Stimulated activated CD4-positive, alpha-beta T cell treated with anti-CD3 and anti-CD28 coated beads, Interleukin-4, amount 100 ng/mL, for 4 hours (primary cell): Measurements from ENCODE around the gene ARPC1B.
"Not testable (repeated sequence)": the region's sequence is repeated elsewhere in the genome, so short reads cannot be mapped to it uniquely, and the experiment has no call there.

Experiments used
- DNase-seq, 2 experiments: peaks; one replicate each; pipeline ENCODE4 v3.0.0-alpha.2; 2020

The ARPC1B gene

GRCh38 chr7:99374111-99375064 is at the start of gene ARPC1B:
Gene ARPC1B (plus strand): TSS chr7:99374730. CDS start chr7:99385715, 10,985 bp downstream.
- peak; percentile 85 to 89 for DNase-seq

- no peak for DNase-seq
Observed at GRCh38 chr7:99325001-99325493, 49.5 kb upstream of the ARPC1B start.

- DNase-seq: peak; percentile 89 to 90
Observed at GRCh38 chr7:99325592-99326407, 48.7 kb upstream of the ARPC1B start, which contains the start of gene ARPC1A. Gene ARPC1A (plus strand): TSS chr7:99325898. CDS start chr7:99333354, 7,456 bp downstream.

GRCh38 chr7:99326408-99326782 is 48.1 kb upstream of the ARPC1B start:
- DNase-seq: no peak

GRCh38 chr7:99330314-99330961 is 44.1 kb upstream of the ARPC1B start:
- DNase-seq: not testable (repeated sequence)

GRCh38 chr7:99331002-99331401 is 43.5 kb upstream of the ARPC1B start:
- DNase-seq: no peak

- DNase-seq: no peak
Observed at GRCh38 chr7:99339595-99339994, 34.9 kb upstream of the ARPC1B start.

- DNase-seq: no peak
Observed at GRCh38 chr7:99340659-99341058, 33.9 kb upstream of the ARPC1B start.

GRCh38 chr7:99344061-99344647 is 30.4 kb upstream of the ARPC1B start:
- DNase-seq: no peak

GRCh38 chr7:99350641-99351040 is 23.9 kb upstream of the ARPC1B start:
- DNase-seq: not testable (repeated sequence)

GRCh38 chr7:99352247-99352646 is 22.3 kb upstream of the ARPC1B start:
- DNase-seq: no peak

GRCh38 chr7:99355098-99355497 is 19.4 kb upstream of the ARPC1B start:
- no peak for DNase-seq

- no peak for DNase-seq
Observed at GRCh38 chr7:99357701-99358490, 16.6 kb upstream of the ARPC1B start.

- DNase-seq: not testable (repeated sequence)
Observed at GRCh38 chr7:99358521-99358920, 16.0 kb upstream of the ARPC1B start.

GRCh38 chr7:99359465-99360154 is 14.9 kb upstream of the ARPC1B start:
- DNase-seq: no peak

- no peak for DNase-seq
Observed at GRCh38 chr7:99362801-99363200, 11.7 kb upstream of the ARPC1B start.

- DNase-seq: no peak
Observed at GRCh38 chr7:99363286-99363685, 11.2 kb upstream of the ARPC1B start.

- peak; percentile 61 to 62 for DNase-seq
Observed at GRCh38 chr7:99365318-99366141, 9.0 kb upstream of the ARPC1B start.

- no peak for DNase-seq
Observed at GRCh38 chr7:99366646-99367045, 7.9 kb upstream of the ARPC1B start.
